Inflammatory macrophage treated with lipopolysaccharide for 4 hours (primary cell): ENCODE data around the gene PRAMEF20.
"Not testable (repeated sequence)": the region's sequence is repeated elsewhere in the genome, so short reads cannot be mapped to it uniquely, and the experiment has no call there.

Source experiments
- DNase-seq: peaks from one replicate; pipeline ENCODE4 v3.0.0-alpha.2; 2020

PRAMEF20 gene

DNA sequence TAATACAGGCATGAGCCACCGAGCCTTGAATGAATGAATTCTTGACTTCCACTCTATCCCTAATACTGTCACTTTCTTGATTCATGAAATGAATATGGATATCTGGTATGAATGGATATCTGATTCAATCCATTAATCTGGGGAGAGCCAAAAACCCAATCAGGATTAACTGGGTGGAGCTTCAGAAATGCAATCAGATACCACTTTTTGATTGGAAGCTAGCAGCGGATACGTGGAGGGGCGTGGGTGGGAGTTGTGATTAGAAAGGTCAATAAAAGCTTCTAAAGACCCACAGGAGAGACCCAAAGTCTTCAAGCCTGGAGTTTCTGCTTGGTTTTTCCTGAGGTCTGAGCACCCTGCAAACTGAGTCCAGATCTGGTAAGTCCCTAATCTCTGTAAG, at the start of gene PRAMEF20:
TSS of gene PRAMEF20 (plus strand) at position 301 of the 400 bp plus-strand sequence. CDS start 5,905 bp downstream, outside the sequence.
- DNase-seq = not testable (repeated sequence)

DNA sequence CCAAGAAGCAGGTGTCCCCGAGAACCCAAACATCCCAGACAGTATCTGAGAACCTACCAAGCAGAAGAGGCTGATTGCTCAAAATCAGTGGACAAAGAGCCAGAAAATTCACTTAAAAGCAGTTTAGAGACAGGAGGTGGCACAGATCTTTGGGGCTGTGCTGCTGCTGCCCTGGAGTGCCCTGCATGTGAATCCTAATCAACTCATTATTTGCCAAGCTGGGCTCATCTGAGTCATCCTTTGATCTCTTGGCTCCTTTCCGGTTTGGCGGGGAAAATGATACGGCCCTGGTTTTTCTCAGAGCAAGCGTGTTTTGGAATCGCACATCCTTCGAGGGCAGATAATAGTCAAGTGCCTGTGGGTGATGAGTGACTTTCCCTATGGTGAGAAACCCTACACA, 47.9 kb upstream of the PRAMEF20 start:
- not testable (repeated sequence) for DNase-seq

DNA sequence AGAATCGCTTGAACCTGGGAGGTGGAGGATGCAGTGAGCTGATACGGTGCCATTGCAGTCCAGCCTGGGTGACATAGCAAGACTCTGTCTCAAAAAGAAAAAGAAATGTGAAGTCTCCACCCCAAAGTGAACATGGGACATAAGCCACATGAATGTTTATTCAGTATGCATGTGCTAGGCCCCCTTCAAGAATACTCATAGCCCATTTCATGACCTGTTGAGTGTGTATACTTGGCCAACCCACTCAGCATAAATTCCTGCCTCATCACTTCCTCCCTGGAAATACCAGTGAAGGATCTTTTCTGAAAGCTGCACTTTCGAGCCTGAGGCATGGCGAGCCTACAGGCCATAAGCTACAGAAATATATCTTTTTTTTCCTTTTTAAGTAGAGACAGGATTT, 45.3 kb upstream of the PRAMEF20 start:
- not testable (repeated sequence) for DNase-seq

DNA sequence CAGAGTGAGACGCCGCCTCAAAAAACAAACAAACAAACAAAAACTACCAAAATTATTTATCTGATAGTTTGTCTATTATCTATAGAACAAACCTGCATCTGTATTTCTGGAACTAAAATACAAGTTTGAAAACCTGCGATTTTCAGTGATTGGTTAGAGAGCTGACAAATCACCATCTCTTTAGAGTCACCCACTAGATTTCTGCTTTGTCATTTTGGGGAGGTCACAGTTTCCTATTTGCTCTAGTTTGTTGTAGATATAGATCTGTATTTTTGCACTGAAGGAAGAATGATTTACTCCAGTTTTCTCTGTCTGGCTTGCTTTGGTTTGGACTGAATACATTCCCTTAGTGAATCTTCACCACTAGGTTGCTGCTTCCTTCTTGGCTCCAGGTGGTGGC, 43.7 kb upstream of the PRAMEF20 start:
- not testable (repeated sequence) for DNase-seq

DNA sequence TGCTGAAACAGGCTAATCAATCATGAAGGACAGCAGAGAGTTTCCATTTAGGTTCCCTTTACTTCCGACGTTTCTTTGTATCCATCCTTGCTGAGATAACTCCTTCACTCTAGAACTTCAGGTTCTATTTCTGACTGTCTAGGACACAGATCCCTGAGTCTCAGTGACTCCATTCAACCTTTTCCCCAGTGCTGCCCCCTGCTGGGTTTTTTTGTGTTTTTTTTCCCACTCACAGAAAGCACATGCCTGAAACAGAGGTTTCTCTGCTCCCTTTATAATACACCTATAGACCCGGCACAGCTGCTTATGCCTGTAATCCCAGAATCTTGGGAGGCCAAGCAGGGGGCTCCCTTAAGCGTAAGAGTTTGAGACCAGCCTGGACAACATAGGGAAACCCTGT, 41.7 kb upstream of the PRAMEF20 start:
- DNase-seq = peak; percentile 16

DNA sequence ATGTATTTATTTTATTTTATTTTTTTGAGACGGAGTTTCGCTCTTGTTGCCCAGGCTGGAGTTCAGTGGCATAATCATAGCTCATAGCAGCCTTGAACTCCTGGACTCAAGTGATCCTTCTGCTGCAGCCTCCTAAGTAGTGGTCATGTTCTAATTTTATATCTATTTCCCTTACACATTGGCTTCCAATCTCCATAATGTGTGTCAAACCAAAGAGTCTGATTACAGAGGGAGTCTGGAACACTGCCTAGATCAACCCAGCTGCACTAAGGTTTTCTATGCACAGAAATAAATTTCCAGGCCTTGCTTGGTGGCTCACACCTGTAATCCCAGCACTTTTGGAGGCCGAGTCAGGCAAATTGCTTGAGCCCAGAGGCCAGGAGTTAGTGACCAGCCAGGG, 31.3 kb upstream of the PRAMEF20 start:
- DNase-seq = not testable (repeated sequence)

DNA sequence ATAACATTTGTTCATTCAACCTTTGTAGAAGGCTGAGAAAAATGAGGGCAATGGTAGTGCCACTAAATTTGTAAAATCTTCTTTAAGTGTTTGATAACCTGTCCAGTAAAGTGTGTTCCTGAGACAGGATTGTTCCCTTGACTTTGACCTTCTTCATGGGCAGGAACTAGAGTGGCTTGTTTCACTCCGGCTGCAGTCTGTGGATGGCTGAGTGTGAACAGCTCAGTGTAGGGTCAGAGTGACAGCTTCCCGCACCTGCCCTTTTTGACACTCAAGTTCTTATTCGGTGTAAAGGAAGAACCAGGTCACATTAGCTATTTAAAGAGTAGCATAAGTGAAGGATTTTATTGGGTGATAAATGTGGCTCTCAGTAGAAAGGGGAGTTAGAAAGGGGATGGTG, 29.9 kb upstream of the PRAMEF20 start:
- not testable (repeated sequence) for DNase-seq

DNA sequence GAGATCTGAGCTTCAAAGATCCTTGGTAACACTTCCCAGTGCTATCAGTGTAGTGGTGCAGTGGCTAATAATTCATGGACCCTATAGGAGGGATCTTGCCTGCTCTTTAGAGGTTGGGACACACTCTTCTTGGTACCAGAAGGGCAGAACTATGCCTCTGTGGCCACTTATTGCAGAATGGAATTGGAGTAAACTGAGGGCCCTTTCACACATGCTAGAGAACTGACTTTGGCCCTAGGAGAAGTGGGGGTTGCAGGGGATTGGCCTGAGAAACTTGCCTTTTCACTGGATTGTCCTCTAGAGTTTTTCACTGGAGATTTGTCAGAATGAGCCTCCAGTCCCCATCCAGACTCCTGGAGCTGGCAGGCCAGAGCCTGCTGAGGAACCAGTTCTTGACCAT, 20.9 kb upstream of the PRAMEF20 start, which contains the start of gene PRAMEF17:
TSS of gene PRAMEF17 (plus strand) at position 301 of the 400 bp plus-strand sequence. CDS start at position 327, 26 bp downstream.
- not testable (repeated sequence) for DNase-seq

DNA sequence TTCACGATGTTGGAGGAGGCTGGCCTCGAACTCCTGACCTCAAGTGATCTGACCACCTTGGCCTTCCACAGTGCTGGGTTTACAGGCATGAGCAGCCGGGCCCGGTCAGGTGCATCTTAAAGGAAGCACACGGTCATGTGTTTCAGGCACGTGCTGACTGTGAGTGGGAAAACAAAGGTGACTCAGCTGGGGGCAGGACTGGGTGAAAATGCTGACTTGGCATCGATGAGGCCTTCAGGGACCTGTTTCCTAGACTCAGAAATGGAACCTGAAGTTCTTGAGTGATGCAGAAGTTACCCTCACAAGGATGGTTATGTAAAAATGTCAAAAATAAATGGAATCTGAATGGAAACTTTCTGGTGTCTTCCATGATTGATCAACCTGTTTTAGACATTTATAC, 17.2 kb upstream of the PRAMEF20 start:
- not testable (repeated sequence) for DNase-seq

DNA sequence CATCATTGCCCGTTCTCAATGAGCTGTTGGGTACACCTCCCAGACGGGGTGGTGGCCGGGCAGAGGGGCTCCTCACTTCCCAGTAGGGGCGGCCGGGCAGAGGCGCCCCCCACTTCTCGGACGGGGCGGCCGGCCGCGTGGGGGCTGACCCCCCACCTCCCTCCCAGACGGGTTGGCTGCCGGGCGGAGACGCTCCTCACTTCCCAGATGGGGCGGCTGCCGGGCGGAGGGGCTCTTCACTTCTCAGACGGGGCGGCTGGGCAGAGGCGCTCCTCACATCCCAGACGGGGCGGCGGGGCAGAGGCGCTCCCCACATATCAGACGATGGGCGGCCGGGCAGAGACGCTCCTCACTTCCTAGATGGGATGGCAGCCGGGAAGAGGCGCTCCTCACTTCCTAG, 15.5 kb upstream of the PRAMEF20 start:
- not testable (repeated sequence) for DNase-seq

DNA sequence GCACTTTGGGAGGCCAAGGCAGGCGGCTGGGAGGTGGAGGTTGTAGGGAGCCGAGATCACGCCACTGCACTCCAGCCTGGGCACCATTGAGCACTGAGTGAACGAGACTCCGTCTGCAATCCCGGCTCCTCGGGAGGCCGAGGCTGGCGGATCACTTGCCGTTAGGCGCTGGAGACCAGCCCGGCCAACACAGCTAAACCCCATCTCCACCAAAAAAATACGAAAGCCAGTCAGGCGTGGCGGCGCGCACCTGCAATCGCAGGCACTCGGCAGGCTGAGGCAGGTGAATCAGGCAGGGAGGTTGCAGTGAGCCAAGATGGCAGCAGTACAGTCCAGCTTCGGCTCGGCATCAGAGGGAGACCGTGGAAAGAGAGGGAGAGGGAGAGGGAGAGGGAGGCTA, 14.9 kb upstream of the PRAMEF20 start:
- not testable (repeated sequence) for DNase-seq

DNA sequence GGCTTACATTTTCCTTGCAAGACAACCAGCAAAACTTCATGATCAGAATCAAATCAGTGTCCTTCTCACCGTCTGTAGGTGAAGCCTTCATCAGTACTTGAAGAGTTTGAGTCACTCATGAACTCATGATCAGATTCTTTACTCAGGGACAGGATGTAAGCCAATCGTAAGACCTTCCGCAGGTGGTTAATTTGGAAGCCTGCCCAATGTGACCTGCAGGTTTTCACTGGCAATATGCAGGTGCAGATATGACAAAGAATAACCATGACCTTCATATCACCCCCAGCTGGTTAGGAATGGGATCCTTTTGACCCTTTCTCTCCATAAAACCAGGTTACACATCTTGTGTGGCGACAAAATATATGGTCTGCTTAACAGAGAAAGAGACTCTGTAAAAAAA, 2.4 kb upstream of the PRAMEF20 start:
- no peak for DNase-seq

DNA sequence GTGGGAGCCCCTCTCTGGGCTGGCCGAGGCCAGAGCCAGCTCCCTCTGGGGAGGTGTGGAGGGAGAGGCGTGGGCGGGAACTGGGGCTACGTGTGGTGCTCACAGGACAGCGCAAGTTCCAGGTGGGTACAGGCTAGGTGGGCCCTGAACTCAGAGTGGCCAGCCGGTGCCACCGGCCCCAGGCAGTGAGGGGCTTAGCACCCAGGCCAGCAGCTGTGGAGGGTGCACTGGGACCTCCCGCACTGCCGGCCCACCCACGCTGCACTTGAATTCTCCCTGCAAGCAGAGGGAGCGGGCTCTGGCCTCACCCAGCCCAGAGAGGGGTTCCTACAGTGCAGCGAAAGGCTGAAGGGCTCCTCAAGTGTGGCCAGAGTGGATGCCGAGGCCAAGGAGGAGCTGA, 20.2 kb downstream of the PRAMEF20 start:
- DNase-seq = no peak

DNA sequence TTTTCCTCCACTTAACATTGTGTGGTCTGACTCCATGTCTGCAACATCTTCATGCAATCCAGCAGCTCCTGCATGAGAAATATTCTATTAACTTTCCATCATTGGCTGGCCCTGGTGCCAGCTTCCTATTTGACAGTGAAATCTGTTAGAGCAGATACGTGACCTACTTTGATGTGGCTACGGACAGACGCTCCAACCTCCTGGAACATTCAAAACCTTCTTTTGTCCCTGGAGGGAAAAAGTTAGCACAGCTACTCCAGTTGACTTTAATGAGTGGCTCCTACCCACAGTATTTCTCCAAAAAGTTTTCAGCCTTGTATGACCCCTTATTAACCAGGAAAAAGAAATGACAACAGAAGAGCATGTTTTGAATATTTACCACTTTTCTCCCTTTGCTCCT, 22.0 kb downstream of the PRAMEF20 start:
- DNase-seq = no peak

DNA sequence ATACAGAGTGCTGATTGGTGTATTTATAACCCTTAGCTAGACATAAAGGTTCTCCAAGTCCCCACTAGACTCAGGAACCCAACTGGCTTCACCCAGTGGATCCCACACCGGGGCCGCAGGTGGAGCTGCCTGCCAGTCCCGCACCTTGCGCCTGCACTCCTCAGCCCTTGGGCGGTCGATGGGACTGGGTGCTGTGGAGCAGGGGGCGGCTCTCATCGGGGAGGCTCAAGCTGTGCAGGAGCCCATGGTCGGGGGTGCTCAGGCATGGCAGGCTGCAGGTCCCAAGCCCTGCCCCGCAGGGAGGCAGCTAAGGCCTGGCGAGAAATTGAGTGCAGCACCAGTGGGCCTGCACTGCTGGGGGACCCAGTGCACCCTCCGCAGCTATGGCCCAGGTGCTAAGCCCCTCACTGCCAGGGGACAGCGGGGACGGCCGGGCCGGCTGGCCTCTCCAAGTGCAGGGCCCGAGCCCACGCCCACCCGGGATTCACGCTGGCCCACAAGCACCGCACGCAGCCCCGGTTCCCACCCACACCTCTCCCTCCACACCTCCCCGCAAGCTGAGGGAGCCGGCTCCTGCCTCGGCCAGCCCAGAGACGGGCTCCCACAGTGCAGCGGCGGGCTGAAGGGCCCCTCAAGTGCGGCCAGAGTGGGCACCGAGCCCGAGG, 23.6 kb downstream of the PRAMEF20 start:
- DNase-seq = not testable (repeated sequence)

DNA sequence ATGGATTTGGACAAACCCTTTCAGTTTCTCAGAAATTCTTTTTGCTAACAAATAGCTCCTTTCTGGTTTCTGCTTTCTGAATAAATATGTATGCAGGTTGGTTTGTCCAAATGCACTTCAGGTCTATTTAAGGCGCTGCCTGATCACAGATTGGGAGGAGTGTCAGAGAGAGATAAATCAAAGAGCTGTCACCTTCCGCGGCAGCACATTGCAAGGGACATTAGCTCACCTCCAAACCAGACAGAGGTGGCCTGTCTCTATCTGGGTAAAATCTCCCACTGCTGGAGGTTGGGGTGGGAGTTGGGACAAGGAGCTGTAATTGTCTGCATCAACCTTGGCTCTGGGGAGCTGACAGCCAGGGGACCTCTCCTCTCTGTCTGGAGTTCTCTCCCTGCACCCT, 25.2 kb downstream of the PRAMEF20 start:
- DNase-seq = no peak

DNA sequence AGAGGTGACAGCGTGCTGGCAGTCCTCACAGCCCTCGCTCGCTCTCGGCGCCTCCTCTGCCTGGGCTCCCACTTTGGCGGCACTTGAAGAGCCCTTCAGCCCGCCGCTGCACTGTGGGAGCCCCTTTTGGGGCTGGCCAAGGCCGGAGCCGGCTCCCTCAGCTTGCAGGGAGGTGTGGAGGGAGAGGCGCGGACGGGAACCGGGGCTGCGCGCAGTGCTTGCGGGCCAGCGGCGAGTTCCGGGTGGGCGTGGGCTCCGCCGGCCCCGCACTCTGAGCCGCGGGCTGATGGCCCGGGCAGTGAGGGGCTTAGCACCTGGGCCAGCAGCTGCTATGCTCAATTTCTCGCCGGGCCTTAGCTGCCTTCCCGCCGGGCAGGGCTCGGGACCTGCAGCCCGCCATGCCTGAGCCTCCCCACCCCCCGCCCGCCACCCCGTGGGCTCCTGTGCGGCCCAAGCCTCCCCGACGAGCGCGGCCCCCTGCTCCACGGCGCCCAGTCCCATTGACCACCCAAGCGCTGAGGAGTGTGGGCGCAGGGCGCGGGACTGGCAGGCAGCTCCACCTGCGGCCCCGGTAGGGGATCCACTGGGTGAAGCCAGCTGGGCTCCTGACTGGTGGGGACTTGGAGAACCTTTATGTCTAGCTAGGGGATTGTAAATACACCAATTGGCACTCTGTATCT, 29.0 kb downstream of the PRAMEF20 start:
- not testable (repeated sequence) for DNase-seq

DNA sequence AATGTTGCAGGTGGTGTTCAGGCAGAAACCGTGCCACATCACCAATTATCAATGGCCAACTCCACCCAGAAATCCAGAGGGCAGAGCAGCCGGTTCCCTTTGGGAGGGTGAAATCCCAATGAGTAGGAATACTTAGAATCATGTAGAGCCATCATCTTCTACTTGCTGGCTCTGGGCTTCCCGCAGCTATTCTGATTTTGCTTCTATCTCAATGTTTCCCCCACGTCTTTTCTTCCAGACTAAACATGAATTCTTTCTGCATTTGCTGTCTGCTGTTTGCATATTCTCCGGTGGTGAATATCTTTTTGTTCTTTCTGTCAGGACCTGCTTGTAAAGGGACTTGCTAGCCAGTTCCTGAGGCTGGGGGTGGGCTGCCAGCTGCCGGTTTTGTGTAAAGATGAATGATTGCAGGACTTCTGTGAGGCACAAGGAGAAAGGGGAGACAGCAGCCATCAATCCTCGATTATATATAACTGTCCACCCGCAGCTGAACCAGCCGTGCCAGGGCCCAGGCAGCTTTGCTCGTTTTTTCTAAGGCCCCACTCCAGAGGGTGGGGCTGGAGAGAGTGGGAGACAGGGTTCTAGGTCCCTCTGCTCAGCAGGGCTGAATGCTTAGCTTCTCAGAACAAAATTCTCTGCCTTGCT, 33.2 kb downstream of the PRAMEF20 start:
- DNase-seq = no peak

DNA sequence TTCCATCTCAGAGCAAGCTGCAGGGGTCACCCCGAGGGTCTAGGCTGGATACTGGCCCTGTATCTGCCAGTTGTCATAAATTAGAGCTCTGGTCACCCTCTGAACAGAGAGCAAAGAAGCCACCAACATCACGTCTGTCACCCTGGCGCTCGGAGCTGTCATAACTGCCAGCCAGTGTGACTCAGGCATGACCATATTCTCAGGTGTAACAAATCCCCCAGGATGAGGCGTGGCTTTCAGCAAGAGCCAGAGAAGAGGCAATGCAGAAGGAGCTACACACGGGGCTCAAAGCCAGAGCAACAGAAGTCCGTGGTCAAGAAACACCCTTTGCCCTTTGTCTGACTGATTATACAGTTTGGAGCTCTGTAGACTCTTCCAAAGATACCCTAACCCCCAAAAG, 40.0 kb downstream of the PRAMEF20 start:
- DNase-seq = no peak

DNA sequence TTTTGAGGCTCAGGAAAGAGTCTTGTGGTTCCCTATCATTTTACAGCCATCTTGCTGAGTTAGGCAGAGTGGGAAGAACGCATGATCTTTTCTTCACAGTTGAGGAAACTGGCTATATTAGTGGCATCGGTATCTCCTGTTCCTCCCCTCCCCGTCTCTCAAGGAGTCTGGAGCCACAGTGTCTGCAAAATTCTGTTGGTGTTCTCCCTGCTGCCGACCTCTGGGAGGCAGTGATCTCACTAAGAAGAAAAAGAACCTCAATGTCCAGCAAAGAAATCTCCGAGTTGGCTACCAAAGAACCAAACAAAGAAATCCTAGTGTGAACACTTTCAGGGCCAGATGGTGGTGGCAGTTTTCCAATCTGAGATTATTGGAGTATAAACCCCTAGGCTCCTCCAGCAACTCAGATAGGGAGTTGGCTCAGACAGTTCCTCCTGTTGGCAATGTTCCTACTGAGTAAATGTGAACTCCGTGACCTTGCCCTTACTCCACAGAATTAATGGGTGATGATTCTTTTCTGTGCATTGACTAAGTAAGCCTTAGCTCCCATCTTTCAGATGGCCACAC, 41.2 kb downstream of the PRAMEF20 start:
- DNase-seq = no peak

DNA sequence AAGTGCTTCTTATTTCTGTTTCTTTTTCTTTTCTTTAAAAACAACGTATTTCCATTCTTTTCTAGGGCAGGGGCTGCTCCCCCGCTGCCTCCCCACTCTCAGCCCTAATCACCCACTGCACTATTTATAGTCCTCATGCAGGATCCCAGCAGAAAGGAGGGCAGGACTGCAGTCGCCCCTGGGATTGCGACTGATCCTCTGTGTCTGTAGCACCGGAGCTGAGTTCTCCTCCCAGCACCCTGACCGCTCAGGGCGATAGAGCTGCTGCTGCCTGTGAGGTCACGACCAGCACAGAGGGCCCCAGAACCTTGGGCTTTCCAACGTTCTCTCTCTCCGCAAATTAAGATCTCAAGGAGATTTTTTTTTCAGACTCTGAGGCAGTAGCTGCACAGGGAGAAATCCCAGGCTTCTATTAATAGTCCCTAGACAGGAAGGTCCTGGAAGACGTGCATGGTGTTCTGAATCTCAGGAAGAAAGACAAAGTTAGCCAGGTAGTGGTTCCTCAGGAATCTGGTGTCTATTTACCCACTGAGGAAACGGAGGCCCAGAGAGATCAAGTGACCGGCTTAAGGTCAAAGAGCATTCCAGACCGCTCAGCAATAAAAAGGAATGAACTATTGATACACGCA, 46.8 kb downstream of the PRAMEF20 start:
- no peak for DNase-seq

DNA sequence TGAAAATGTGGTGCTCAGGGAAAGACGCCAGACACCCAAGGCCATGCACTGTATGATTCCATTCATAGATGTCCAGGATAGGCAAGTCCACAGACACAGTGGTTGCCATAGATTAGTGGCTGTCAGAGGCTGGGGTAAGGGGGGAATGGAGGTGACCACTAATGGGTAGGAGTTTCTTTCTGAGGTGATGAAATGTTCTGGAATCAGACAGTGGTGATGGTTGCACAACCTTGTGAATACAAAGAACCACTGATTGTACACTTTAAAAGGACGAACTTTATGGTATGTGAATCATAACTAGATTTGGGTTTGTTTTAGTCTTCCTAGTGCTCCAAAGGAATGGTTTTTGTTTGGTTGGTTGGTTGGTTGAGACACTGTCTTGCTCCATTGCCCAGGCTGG, 51.7 kb downstream of the PRAMEF20 start:
- no peak for DNase-seq

DNA sequence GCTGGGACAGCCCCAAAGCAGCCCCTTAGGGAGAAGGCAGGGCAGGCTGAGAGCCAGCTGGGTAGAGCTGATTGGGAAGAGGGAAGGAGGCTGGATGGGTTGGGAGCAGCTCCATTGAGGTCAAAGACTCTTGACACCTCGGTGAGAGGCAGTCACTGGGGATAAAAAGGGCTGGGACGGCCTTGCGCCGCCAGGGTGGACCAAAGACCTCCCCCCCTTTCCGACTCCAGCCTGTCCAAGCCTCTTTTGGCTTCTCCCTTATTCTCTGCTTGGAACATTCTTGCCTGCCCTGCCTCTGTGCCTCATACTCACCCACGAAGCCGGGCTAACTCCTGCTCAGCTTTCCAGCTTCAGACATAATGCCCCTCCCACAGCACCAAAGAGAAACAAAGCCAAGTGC, 52.4 kb downstream of the PRAMEF20 start:
- no peak for DNase-seq
